ENCODE measurements around the gene ZNF664.

ZNF664 gene

DNA sequence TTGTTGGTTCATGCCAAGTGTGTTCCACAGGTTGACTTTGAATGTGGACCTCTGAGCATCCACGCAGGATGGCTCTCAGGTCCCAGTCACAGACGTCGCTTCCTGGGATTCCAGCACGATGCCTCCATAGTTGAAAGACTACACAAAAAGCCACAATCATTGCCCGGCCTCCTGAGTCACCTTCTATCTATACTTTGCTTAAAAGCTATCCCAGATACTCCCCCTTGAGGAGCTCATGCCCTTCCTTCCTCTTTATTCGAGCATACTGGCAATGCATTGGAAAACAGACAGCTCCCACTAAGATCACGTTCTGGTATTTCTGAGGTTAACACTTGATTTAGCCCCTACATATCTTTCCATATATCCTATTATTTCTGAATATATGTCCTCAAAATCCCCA, 40.1 kb downstream of the ZNF664 start:
- no peak for DNase-seq

DNA sequence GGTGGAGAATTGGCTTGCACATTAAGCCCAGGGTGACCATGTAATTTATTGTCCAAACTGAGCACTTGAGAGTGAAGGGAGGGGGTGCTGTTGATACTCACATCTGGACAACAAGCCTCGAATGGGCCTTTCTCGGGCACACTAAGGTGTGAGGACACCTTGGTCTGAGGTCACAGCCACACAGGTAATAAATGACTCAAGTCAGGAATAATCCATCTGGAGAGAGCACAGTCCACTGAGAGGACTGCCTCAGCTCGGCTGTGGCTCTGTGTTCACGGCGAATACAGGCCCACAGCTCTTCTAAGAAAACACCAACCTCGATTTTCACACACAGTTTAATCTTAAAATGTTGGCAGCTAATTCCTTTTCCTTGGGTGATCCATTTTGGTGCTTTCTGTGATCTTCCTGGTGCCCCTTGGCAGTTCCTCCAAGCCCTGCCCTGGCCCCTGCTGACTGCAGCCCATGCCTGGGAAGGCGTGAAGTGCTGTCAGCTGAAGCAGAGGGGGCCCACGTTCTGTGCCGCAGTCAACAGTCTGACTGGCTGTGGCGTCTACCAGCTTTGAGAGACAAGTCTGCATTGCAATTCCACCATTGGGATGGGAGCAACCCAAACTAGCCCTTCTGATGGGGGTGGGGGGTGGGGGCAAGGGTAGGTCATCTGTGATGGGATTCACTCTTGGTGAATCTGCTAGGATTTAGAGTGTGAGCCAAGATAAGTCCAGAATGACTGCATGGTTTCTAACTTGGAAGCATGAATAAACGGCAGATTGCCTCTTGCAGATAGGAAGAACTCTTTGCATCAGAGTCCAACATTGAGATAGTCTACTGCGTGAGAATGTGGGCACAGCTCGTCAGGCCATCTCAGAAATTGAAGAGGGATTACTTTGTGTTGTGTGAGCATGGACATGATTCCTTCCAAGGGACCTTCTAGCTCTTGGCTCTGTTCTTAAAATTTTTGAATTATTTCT, 42.8 kb downstream of the ZNF664 start:
- no peak for DNase-seq

DNA sequence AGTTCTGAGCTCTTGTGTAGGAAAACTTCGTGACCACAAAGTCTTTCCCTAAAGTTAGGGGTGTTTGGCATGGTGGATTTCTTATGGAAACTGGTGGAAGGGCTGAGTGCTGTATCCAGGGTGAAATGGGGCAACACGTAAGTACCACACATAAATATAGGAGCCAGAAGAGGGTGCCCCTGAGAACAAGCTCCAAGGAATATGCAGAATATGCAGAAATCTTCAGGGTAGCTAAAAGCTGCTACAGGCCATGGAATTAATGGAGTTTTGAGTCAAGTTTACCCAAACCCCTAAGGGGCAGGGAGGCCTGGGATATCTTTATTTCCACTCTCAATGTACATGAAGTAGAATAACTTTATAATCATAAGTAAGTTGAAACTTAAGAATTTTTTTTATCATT, 44.0 kb downstream of the ZNF664 start:
- no peak for DNase-seq

DNA sequence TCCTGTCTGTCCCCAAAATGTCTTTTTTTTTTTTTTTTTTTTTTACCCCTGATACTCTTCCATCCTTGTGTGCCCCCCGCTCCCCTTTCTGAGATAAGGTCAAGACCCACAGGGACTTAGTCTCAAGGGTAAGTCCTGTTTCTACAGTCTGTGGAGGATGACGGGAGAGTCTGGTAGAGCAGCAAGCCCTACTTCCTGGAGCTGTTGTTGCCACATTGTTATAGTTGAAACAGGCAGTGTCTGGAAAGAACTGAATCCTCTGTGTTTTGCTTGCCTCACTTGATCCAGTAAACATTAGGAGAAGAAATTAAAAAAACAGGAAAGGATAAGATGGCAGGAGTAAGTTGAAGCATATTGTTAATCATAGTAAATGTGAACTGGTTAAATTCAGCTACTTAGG, 45.5 kb downstream of the ZNF664 start:
- DNase-seq: no peak

DNA sequence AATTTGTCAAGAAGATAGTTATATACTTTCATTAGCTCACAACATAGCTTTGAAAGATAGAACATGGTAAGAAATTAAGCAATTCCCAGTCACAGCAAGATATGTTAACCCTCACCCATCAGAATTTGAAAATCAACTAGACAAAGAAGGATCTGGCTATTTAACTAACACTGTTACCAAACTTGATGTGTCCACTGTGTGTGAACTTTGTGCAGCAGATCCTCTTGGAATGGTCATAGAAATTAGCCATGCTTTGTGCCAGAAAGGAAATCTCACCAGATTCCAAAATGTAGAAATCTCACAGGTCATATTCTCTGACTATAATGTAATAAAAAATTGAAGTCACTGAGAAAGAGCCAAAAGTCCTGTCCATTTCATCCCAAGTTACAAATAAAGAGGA, 46.1 kb downstream of the ZNF664 start:
- no peak for DNase-seq

DNA sequence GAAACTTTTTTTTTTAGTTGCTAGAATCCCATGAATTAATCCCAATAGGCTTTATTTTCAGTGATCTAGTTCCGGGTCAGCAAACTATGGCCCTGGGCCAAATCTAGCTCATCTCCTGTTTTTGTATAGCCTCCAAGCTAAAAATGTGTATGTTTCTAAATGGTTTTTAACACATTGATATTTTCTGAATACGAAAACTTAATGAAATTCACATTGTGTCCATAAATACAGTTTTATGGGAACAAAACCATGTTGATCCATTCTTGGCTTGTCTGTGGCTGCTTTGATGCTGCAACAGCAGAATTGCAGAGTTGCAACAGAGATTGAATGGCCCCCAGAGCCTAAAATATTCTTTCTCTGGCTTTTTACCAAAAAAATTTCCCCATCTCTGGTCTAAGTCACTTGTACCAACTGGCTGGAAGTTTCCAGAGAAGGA, 47.5 kb downstream of the ZNF664 start:
- no peak for DNase-seq

DNA sequence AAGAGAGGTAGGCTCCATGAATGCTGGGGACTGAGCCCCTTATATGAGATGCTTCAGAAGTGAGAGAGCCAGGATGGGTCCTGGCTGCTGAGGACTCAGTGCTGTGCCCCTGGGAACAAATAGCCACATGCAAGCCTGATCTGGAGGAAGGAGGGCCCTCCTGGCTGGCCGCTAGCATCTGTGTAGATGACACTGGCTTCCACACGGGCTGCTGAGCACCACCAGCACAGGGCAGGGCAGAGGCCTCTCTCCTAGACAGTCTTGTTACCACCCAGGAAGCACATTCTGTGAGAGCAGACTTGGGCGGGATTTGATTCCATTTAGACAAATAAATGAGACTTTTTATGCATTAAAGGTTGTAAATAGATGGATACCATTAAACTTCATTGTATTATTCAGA, 48.0 kb downstream of the ZNF664 start:
- no peak for DNase-seq

DNA sequence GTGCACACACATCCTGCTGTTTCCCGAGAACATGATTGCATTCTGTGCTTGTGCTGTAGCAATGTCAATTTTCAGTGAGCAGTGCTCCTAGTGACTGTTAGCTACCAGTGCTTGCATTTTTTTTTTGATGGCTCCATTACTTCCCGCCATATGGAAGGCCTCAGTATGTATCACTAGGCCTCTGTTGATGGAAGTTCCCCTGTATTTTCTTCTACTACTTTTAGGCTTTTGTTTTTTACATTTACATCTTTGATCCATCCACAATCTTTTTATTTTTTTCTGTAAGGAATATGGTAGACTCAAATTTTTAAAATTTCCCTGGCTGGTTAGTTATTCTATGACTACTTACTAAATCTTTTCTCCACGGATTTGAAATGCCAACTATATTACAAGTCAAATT, 49.1 kb downstream of the ZNF664 start:
- no peak for DNase-seq

DNA sequence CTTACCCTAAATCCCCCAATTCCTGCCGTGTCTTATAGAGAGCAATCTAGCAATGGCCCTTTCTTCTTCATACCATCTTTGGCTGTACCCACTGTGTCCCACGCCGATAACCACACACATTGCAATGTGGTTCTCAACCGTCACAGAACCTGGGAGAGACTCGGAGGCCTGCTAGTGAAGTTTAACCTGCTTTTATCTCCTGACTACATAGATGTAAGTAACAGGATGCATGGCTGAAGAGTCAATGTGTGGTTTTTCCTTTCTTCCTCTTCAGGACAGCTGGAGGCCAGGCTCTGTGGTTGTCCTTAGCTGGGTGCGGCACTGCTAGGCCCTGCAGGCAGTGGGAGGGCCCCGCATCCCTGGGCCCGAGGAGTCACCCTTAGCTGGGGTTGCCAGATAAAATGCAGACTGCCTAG, 51.3 kb downstream of the ZNF664 start:
- no peak for DNase-seq

DNA sequence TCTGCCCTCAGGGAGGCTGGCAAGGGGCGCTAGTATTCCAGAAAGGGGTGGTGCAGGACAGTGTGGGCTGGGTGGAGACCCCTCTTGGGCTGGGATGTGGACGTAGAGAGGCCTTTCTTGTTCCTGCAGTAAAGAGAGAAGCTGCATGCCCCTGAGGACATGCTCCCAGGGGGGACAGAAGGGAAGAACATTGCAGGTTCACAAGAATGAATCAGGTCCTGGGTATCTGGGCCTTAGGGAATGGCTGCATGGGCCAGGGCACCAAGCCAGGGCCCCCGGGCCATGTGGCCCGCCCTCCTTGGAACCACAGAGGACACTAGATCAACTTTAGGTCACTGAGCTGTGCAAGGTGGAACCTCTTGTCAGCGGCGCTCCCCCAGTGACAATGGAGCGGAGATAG, 51.8 kb downstream of the ZNF664 start:
- no peak for DNase-seq

DNA sequence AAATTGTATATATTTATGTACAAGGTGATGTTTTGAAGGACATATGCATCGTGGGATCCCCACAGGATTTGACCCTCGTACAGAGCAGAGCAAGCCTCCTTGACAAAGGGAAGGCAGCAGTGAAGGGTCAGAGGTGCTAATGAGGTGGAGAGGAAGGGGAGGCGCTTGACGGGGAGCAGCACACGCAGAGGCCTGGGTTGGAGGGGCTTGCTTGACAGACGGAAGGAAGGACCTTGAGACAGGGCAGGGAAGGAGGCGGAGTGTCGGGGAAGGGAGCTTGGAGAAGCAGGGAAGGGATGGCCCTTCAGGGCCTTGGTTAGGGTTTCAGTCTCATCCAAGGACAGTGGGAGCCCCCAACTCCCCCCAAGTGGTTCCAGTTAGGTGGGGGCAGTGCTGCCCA, 52.6 kb downstream of the ZNF664 start:
- DNase-seq: no peak

DNA sequence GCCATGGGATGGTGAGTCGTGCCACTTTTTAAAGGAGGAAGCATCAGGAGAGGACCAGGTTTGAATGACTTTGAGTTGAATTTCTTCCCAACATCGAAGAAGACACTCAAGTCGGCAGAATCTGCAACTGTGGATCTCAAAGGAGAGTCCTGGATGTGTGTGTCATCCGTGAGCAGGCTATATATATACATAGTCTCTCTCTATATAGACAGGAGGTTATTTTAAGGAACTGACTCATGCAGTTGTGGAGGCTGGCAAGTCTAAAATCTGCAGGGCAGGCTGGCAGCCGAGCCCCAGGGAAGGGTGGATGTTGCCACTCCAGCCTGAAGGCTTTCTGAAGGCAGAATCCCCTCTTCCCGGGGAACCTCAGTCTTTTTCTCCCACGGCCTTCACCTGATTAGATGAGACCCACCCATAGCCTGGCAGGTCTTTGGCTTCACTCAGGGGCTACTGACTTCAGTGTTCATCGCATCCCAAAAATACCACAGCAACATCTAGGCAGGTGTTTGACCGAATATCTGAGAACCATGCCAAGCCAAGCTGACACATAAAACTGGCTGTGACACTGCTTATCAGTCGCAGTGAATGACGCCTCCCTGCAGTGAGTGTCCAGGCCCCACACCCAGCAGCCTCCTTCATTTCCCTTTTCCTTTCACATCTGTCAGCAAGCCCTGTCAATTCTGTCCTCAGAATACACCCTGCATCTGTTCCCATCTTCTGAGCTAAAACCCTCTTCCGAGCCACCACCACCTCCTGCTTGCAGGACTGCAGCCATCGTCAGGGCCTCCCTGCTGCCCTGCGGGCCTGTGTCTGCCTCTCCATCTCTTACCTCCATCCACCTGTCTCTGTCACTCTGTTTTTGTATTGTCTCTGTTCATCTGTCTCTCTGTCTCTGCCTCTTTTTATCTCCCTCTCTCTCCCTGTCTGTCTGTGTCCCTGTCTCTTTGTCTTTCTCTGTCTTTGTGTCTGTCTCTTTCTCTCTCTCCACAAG, 54.0 kb downstream of the ZNF664 start:
- no peak for DNase-seq

DNA sequence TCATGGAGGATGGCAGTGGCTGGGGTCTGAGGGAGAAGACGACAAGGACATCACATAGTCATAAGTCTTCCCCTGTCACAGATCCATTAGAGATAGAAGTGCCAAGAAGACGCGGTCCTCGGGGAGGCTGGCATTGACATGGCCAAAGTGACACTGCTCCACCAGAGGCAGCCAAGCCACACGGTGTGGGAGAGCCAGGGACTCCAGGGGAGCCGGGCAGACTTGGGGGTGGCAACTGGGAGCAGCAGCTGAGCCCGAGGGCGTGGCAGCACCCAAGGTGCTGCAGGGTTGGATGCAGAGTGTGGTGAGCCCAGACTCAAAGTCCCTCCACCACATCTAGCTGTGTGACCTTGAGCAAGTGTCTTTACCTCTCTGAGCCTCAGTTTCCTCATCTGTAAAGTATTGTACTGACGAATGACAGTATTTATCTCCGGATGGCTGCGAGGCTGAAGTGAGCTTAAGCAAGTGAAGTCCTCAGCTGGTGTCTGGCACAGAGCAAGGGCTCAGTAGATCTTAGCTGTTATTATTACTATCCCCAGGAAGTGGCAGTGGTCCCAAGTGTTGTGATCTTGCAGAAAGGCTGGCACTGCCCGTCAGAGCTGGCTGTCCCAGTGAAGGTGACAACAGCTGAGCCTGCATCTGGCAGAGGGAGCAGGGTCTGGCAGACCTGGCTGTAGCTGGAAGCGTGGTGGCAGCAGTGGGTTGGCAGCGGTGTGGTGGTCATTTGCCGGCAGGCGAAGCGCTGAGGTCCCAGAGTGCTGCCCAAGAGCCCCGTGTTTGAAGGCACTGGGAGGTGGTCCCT, 54.9 kb downstream of the ZNF664 start:
- DNase-seq: no peak

DNA sequence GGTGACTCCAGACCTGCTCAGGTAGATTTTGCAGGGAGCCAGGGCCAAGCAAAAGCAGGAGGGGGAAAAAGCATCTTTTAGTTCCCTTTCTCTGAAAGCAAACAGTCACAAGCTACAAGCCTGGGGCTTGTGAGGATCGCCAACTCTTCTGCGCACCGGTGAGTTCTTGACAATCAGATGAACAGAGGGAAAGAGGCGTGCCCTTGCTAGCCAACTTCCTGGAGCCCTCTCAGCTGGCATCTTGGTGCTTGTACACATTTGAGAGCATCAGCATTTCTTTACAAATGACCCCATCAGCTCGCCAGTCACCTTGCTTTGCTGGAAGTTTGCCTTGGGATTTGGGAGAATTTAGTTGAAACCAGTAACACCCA, 55.5 kb downstream of the ZNF664 start:
- DNase-seq: no peak

DNA sequence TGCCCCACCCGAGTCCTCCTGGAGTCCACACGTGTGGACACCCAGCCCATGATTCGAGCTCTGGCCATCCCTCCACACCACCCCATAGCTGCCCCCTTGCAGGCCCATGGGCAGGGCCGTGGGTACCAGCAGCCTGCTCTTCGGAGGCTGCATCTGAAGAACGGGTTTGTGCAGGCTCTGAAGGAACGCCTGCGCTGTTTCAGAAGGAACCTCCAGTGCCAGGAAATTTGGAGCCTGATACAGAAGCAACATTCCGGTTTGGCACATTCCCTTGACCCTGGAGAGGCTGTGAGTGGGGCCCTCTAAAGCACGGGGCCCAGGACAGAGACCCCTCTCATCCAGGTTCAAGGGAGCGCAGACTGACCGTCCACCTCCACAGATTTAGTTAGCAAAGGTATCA, 57.0 kb downstream of the ZNF664 start:
- no peak for DNase-seq

DNA sequence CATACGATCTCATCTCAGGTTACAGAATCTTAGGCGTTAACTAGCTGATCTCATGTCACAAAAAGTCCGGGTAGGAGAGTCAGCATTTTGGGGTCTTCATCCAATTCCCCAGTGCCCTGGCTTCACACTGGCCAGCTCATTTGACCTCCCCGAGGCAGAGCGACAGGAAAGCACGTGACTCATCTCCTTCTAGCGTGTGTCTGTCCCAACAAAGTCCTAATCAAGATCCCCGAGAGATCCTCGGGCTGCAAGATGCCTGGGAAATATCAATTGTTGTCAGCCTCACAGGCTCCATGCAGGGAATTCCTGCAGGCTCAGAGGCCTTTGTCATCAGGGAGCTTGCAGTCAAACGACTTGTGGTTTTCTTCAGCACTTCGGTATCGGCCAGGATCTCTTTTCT, 57.5 kb downstream of the ZNF664 start:
- DNase-seq: no peak

DNA sequence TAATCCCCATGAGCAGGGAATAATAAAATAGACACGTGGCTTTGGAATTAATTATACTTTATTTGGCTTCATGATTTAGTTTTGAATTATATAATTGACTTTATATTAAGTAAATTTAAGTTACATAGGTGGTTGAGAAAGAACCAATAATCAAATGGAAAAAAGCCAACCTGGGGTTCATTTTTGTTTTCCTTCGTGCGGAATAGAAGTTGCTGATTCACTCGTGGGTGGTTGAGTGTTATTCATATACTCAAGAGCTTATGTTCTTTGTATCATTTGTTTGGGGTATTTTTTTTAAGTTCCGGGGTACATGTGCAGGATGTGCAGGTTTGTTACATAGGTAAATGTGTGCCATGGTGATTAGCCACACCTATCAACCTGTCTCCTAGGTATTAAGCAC, 58.0 kb downstream of the ZNF664 start:
- no peak for DNase-seq

DNA sequence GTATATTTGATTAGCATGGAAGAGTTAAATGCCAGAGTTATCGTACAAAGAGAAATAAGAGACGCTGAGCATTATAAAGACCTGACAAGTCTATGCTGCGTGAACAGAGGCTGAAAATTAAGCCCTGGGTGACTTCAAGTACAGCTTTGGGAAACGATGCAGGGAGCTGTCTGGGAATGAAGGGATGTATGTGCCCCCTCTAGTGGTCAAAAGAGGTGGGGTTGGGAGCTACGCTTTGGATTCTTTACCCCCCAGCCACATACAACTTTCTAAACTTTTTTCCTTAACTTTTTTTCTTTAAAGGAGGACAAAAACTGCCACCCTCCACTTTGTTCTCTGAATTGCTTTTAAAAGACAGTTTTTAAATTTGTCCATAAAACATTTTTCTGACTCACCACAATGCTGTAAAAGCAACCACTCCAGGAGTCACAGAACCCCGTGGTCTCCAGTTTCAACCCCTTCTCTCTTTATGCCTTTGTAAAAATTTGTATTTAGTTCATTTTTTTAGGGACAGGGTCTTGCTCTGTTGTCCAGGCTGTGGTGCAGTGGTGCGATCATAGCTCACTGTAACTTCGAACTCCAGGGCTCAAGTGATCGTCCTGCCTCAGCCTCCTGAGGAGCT, 59.4 kb downstream of the ZNF664 start:
- peak; percentile 13 for DNase-seq

DNA sequence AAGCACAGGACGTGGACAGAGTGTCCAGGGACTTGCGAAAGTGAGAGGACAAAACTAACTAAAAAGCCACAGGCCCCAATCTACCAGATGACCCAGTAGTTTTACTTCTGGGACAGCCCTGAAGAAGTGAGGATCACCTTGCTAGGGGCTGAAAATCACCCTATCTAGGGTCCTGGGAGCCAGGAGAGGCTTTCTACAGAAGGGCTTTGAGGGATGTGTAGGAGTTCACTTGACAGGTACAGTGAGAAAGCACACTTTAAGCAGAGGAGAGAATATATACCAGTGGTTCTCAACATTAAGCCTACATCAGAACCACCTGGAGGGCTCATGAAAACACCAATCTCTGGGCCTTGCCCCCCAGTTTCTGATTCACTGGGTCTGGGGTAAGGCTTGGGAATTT, 60.8 kb downstream of the ZNF664 start:
- DNase-seq: no peak

DNA sequence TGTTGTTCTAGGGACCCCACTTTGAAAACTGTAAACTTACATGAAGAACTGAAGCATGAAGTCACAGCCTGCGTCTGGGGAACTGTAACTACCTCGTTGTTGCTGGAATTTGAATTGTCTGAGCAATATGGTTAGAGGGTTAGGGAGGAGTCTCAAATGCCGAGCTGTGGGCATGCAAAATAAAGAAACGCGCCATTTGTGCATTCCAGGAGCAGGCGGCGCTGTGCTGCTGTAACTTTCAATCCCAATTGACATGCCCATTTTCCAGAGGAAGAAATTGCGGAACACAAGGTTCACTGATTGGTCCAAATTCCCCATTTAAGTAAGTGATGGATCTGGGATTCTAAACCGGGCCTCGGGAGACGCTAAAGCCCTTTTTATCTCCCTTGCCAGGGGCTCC, 61.3 kb downstream of the ZNF664 start:
- no peak for DNase-seq

DNA sequence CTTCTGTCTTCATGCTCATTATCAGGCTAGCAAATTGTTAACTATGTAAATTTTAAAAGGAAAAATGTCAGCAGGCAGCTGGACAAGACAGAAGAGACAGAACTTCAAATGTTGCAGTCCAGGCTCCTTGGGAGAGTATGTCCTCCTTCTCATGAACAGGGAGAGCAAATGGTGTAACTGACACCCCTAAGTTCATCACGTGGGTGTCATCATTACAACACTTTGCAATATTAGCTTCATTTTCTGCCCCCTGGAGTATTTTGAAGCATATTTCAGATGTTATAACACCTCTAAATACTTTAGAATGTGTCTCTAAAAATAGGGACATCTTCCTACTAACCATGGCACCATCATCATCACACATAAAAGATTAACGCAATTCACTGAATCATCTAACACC, 62.1 kb downstream of the ZNF664 start:
- DNase-seq: no peak

DNA sequence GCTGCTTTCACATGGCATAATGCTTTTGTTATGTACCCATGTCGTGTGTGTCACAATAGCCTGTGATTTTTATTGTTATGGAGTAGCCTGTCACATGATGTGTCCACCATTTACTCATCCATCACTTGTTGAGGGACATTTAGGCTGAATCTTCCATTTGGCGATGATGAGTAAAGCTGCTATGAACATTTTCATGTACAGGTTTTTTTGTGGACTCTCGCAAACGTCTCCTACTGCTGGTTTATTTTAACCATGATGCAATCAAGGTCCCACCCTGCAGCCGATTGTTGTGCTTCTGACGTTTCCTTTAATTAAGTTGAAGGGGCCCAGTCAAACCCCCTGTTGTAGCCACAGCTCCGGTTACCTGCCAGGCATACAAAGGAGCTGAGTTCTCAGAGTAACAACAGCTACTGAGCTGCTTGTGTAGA, 63.2 kb downstream of the ZNF664 start:
- no peak for DNase-seq

Data from NCI-H526 treated with DMSO at 0.1 percent for 48 hours (cell line).